Ishikawa (cell line): ENCODE results near the gene SBF2.

ENCODE experiments used
- FOXM1 ChIP-seq: IDR thresholded peaks from 2 replicates; pipeline ENCODE4 v1.6.1; 2012; ENCODE audit warnings: low read depth, borderline replicate concordance
- TAF1 ChIP-seq: IDR thresholded peaks from 2 replicates; pipeline ENCODE4 v1.6.1; 2012; ENCODE audit warnings: low read depth, mild to moderate bottlenecking

DNA sequence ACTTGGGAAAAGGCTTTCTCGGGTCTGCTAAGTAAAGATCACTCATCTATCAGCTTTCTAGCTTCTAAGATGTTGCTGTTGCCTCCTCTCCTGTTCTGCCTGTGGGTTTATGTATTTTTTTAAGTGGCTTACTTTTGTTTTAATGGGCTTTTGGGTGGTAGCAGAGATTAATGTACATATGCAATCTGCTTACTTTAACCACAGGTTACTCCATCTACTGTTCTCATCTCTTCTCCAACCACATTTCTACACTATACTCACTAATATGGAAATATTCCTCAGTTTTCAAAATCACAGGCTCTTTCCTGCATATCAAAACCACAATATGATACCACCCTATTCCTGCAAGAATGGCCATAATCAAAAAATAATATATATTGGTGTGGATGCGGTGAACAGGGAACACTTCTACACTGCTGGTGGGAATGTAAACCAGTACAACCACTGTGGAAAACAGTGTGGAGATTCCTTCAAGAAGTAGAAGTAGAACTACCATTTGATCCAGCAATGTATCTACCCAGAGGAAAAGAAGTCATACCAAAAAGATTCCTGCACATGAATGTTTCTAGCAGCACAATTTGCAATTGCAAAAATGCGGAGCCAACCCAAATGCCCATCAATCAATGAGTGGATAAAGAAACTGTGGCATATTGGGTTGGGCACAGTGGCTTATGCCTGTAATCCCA lies 341.4 kb downstream of the SBF2 start:
- TF ChIP-seq TAF1, result no peak
- no peak for TF ChIP-seq FOXM1
